Measurements from ENCODE around the gene CD247.
A peak's percentile ranks its signal among the peaks of the same experiment; 100 is the strongest.

Gene CD247

DNA sequence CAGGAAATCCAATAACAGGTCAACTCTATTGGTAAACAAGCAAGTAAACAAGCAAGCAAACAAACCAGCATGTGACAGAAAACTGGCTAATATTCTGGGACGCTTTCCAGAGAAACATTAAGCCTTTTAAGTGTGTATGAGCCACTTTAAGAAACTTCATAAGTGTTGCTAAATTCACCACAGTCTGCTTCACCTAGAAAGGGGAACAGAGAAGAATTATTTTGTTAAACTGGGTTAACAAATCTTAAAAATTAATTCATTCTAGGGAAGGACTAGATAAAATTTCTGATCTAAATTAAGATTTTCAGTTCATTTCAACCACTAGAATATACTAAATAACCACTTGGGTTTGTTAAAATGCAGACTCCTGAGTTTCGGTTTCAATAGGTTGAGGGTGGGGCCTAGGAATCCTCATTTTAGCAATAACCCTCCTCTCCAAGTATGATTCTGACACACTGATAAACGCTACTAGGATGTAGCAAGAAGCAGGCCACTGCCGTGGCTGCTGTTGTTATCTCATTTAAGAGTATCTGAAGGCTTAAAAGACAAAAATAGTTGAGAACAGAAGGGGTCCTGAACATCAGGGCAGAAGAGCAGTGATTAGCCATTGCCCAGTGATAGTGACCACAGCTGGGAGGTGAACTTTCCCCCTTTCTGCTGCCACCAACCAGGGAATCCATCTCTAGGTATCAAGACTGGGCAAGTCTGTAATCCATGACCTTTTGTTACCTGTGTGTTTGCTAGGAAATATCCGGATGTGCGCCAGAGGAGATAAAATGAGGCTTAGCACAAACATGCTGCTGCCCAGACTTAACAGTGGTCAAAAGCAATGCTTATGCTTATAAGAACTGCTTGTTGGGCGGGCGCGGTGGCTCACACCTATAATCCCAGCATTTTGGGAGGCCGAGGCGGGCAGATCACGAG lies 24.0 kb upstream of the CD247 start:
- no peak for DNase-seq (ENCODE audit: low read depth in 2 of 3, low spot score in 2 of 3)

DNA sequence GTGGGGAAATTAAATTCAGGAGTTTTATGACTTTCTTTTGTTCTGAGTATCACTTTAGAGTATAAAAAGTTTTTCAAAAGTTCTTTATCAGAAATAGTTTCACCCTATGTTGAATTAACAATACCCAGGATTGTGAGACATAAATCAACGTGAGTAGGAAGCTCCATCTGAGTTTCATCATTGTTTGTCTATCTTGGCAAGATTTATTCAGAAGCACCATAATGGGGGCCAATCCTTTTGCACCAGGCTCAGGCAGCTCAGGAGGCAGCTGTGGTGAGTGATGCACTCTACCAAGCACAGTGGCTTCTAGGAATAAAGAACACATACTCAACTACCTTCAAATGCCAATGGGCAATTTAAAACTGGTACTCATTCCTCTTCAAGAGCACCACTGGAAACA lies 23.3 kb upstream of the CD247 start:
- DNase-seq (ENCODE audit: low read depth in 2 of 3, low spot score in 2 of 3), result no peak

- DNase-seq (ENCODE audit: low read depth in 2 of 3, low spot score in 2 of 3), result no peak
These were observed 22.7 kb upstream of the CD247 start for GRCh38 chr1:167541003-167541402.

DNA sequence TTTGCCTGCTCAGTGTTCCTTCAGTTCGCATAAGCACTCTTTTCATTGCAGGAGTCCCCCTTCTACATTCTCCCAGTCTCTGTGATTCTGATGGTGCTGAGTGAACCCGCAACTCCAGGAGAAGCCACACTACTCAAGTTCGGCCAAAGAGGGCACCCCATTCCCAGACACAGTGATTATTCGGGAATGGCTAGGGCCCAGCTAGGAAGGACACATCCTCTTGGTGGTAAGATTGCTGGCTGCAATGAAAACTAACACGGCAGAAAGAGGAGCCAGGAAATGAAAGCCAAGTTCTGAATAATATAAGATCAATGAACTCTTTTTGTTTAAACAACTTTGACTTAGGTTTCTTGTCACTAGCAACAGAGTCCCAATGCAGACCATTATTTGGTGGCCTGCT lies 20.3 kb upstream of the CD247 start:
- DNase-seq (ENCODE audit: low read depth in 2 of 3, low spot score in 2 of 3), result no peak

DNA sequence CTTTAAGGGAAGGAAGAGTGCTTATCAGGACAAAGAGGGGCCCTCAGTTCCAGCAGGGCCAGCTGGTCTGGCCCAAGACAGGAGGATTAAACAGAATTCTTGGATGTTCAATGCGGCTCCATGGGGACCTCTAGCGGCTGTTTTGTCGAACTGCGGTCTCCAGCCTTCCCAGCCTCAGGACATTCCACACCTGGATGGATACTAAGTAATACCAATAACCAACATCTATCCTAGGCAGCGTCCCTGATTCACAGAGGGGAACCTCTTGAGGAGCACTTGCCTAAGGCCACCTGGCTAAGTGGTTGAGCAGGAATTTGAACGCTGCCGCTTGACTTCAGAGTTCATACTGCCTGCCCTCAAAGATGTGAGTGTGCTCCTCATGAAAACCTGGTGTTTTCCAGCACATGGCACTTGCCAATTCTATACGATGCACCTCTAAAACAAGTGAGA lies 15.5 kb upstream of the CD247 start:
- DNase-seq (ENCODE audit: low read depth in 2 of 3, low spot score in 2 of 3), result peak in 1 of 3 experiments; percentile 50

DNA sequence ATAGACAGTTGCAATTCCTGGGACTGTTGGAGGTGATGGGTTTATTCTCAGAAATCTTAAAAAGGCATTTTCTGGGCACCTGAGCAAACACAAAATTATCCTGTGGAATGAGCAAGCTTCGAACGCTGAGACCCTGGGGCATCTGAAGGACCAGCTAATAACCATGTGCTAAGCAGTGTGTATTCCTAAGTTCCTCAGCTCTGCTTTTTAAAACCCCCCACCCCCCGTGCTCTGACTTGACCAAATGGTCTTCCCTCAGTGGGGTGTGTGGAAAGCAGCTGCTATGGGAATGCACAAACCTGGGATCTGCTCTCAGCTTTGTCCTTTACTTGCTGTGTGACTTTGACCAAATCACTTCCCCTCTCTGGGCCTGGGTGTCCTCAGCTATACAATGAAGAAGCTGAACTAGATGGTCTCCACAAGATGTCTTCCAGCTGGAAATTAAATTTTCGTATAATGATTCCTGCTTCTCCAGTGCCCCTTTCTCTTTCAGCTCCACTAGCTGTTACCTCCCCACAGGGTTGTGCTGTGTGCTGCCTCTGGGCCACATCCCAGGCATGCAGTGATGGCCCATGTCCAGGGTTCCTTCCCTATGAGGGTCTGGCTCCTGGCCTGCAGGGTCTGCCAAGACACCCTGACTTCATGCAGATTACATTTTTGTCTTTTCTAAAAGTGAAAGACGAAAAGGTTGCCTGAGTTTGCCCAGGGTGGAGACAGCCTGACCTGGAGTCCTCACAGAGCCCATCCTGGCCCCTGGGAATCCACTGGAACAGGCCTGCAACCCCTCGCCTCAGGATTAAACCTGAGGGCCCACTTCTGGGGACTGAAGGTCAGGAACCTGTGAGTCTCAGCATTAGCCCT lies 14.9 kb upstream of the CD247 start:
- DNase-seq (ENCODE audit: low read depth in 2 of 3, low spot score in 2 of 3), result no peak

DNA sequence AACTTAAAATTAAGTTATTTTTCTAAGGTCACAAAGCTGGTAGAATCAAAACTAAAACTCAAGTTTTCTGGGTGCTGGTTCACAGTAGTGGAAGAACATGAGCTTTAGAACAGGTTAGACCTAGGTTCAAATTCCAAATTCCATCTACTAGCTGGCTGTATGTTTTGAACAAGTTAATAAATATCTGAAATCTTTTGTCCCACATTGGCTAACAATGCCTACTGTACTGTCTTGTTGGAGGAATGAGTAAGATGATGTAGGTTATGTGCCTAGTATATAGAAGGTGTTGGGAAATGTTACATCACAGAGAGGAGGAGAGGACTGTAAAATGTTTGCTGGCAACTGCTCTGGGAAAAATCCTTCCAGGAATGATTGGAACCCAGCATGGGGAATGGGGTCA lies 14.0 kb upstream of the CD247 start:
- DNase-seq (ENCODE audit: low read depth in 2 of 3, low spot score in 2 of 3), result no peak

GRCh38 chr1:167529829-167530474 lies 11.6 kb upstream of the CD247 start:
- no peak for DNase-seq (ENCODE audit: low read depth in 2 of 3, low spot score in 2 of 3)

DNA sequence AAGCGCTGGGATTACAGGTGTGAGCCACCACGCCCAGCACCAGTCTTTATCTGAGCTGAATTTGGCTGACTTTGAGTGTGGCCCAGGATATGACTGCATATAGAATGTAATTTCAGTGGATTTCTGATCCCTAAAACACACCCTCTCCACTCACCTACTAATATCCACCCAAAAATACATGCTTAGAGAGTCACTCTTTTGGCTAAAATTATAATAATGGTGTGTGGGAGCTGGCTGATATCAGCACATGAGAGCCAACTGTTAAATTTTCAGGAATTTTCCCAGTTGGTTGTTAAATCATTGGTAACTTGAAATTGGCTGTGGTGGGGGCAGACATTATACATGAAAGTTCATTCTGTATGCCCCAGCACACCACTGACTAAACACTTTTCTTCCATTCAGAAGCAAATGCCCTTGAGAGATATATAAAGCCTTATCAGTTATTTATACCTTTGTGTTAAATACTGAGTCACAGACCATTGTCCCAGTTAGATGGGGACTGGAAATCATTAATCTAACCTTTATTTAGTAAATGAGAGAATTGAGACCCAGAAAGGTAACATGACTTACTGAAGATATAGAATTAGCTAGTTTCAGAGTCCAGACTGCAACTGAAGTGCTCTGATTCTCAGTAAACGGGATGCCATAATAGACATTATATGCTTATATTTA lies 9.9 kb upstream of the CD247 start:
- no peak for DNase-seq (ENCODE audit: low read depth in 2 of 3, low spot score in 2 of 3)

DNA sequence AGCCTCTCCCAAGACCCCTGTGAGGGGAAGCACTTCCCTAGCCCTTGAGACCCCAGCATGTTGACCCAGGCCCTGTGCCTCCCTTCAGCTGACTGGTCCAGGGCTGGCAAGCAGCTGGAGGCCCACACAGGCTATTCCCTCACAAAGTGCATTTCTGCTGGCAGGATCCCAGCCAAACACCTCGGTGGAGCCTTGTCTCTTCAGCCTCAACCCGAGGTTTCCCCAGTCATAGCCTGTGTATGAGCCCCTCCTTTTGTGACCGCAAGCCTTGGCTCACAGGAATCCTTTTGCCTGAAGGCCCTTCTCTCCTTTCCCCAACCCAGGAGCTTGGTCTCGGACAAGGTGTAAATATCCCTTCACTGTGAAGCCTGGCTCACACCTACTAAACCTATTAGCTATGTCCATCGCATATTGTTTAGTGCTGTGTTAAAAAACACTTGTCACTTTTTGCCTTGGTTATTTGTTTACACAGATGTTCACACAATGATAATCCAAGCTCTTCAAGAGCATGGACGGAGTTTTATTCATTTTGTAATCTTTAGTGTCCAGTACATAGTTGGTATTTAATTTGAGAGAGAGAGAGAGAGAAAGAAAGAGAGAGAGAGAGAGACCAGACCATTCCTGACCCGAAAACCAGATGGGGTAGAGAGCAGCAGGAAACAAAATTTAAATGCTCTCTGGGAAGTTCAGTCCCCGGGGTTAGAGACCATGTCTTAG lies 8.5 kb upstream of the CD247 start:
- no peak for DNase-seq (ENCODE audit: low read depth in 2 of 3, low spot score in 2 of 3)

DNA sequence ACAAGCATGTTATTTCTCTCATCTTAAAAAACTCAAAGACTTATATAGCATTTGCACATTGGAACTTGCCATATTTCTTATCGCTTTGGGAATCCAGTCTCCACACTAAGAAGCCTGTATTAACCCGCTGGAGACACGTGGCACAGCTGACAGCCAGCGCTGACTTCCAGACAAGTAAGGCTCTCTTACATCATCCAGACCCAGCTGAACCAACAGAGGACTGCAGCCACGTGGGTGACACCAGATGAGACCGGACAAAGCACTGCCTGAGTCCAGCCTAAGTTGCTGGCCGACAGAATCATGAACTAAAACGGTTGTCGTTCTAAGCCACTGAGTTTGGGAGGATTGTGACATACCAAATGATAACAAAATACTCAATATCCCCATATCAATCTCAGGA lies 6.3 kb upstream of the CD247 start:
- DNase-seq (ENCODE audit: low read depth in 2 of 3, low spot score in 2 of 3), result no peak

DNA sequence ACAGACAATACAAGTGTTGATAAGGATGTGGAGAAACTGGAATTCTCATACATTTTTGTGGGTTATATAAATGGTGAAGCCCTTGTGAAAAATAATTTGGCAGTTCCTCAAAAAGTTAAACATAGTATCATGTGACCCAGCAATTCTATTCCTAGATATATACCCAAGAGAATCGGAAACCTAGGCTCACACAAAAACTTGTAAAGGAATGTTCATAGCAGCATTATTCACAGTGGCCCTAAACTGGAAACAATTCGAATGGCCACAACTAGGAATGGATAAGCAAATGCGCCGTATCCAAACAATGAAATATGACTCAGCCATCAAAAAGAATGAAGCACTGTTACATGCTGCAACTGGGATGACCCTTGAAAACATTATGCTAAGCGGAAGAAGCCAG lies 3.9 kb upstream of the CD247 start:
- DNase-seq (ENCODE audit: low read depth in 2 of 3, low spot score in 2 of 3), result no peak

GRCh38 chr1:167520711-167521206 lies 2.4 kb upstream of the CD247 start:
- DNase-seq (ENCODE audit: low read depth in 2 of 3, low spot score in 2 of 3), result no peak

GRCh38 chr1:167517535-167518330 lies 596 bp downstream of the CD247 start:
- DNase-seq (ENCODE audit: low read depth in 2 of 3, low spot score in 2 of 3), result peak; percentile 70 to 85 (median 77)

DNA sequence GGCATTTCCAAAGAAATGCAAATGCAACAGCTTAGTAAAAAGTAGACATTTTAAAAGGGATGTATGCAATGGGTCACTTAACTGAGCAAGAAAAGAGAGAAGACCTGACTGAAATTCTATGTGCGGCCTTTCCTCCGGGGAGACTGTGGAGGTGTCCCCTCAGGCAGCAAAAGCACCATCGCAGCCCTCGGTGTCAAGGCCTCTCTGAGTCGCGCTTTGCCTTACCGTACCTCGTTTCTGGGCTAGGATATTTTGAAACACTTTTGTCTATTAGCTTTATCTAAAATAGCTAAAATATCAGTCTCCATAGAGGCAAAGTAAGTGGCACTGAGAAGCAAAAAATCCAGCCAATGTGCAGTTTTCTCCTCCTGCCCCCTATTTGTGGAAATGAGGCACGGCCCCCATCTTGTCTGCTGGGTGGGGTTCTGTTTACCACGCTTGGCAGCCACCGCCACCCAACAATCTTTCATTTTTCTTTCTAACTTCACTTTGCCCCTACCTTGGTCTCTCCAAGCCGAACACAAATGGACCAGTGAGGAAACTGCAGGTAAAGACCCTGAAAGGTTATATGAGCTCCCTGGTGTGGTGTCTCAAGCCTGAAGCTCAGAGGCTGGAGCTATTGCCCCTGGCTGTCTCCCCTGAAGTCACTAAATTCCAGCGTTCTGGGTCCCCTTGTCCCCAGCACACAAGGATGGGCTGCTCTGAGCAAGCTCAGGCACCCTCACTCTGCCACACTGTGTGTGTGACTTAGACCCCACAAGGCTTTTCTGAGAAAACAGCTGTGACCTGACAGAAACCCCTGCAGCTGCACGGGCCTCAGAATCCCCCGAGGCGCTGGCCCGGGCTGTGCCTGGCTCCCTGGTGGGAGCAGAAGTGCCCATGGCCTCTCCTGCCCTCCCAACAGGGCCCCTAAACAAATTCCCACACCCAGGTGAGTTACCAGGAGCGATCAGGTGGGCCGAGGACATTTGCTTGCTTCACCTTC lies 1.6 kb downstream of the CD247 start:
- DNase-seq (ENCODE audit: low read depth in 2 of 3, low spot score in 2 of 3), result no peak

- DNase-seq (ENCODE audit: low read depth in 2 of 3, low spot score in 2 of 3), result no peak
These were observed 2.4 kb downstream of the CD247 start for GRCh38 chr1:167515893-167516321.

GRCh38 chr1:167515461-167515860 lies 2.9 kb downstream of the CD247 start:
- DNase-seq (ENCODE audit: low read depth in 2 of 3, low spot score in 2 of 3), result no peak

DNA sequence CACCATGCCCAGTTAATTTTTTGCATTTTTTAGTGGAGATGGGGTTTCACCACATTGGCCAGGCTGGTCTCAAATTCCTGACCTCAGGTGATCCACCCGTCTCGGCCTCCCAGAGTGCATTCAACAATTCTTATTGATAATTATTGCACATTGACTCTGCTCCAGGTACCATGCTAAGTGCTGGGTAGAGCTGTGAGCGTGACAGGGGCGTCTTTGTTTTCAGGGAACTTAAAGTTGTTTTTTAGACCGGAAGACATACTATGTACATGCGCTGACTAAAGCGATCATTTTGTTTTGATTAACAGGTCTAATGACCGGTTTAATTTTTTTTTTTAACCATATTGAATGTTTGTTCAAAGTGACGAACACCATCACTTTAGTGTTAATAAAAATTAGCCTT lies 4.0 kb downstream of the CD247 start:
- no peak for DNase-seq (ENCODE audit: low read depth in 2 of 3, low spot score in 2 of 3)

All from activated CD8-positive, alpha-beta memory T cell treated with anti-CD3 and anti-CD28 coated beads for 48 hours (primary cell).